Cardiac muscle cell (in vitro differentiated cells and primary cell): ENCODE data around the gene EML4. TPM values are rescaled to one million over a fixed set of nuclear protein-coding genes. Genes with fewer than 3 reads are reported as not detected.

ENCODE experiments used
- DNase-seq, 2 donors: peaks; one replicate each; pipeline versions ENCODE4 v3.0.0 to v3.0.0-alpha.2; 2010 to 2017; ENCODE audit warnings: low read depth in 1 of 2, low spot score in 1 of 2
- H3K27ac ChIP-seq: fragments of 200-600 bp; sonication (generic); 2 replicates; pipeline ENCODE4 v1.5.1; 2016
- H3K27me3 ChIP-seq: fragments of 200-600 bp; sonication (generic); 2 replicates; pipeline ENCODE4 v1.6.0; 2016; ENCODE audit warnings: control low read depth
- H3K36me3 ChIP-seq: fragments of 200-600 bp; sonication (generic); 2 replicates; pipeline ENCODE4 v1.5.1; 2016; ENCODE audit warnings: control low read depth
- H3K4me1 ChIP-seq: fragments of 200-600 bp; sonication (generic); 2 replicates; pipeline ENCODE4 v1.8.1; 2017; ENCODE audit warnings: low read depth, mild to moderate bottlenecking, mixed run types
- H3K4me3 ChIP-seq: fragments of 200-600 bp; sonication (generic); 2 replicates; pipeline ENCODE4 v1.5.1; 2016; ENCODE audit warnings: mild to moderate bottlenecking
- H3K9me3 ChIP-seq: fragments of 200-600 bp; sonication (generic); 2 replicates; pipeline ENCODE4 v1.5.1; 2017; ENCODE audit warnings: low read depth, mild to moderate bottlenecking, control low read depth
- polyA plus RNA-seq: library from polyadenylated mRNA; unstranded; fragments of >200 nt; fragmentation: Nextera tagmentation; extraction: Ambion mirVana; gene quantifications from 2 replicates; pipeline ENCODE4 v1.2.1, GENCODE V29; 2016
- total RNA-seq: library from RNA; depleted of rRNA; stranded (reverse); fragments of >200 nt; gene quantifications from 2 replicates; pipeline ENCODE4 v1.2.3, GENCODE V29; 2016
- TF ChIP-seq, protein P1 (sequence below): IDR thresholded peaks from 2 replicates; pipeline ENCODE4 v1.5.1; 2012; ENCODE audit warnings: low read depth, mild to moderate bottlenecking, low read length

Gene EML4
- total and polyA plus RNA-seq, 2 experiments from 2014 or later = 46.6 to 56.2 TPM

DNA sequence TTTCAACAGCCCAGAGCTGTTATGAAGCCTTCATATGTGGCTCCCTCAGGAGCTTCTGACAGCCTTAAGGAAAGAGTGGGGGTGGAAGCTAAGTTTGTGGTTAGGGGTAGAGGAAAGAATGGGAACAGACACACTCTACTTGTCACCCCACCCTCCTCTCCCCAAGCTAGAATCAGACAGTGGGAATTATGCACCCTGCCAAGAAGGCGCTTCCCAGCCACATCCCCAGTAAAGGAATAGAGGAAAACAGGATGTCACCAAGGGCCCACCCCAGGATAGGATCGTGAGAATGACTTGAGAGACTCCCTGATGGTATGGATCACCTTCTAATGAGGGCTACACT, 32.4 kb upstream of the EML4 start:
- no peaks in the 10 kb centered on the region for H3K27me3 ChIP-seq
- H3K4me1 ChIP-seq = peaks cover 19% of the 10 kb centered on the region
- H3K4me3 ChIP-seq = no peak overlapping the region
- TF ChIP-seq, protein P1, sequence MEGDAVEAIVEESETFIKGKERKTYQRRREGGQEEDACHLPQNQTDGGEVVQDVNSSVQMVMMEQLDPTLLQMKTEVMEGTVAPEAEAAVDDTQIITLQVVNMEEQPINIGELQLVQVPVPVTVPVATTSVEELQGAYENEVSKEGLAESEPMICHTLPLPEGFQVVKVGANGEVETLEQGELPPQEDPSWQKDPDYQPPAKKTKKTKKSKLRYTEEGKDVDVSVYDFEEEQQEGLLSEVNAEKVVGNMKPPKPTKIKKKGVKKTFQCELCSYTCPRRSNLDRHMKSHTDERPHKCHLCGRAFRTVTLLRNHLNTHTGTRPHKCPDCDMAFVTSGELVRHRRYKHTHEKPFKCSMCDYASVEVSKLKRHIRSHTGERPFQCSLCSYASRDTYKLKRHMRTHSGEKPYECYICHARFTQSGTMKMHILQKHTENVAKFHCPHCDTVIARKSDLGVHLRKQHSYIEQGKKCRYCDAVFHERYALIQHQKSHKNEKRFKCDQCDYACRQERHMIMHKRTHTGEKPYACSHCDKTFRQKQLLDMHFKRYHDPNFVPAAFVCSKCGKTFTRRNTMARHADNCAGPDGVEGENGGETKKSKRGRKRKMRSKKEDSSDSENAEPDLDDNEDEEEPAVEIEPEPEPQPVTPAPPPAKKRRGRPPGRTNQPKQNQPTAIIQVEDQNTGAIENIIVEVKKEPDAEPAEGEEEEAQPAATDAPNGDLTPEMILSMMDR = no peak
- DNase-seq = peak in 1 of 2 donors; percentile 41
- H3K36me3 ChIP-seq = no peaks in the 10 kb centered on the region
- H3K27ac ChIP-seq = no peak overlapping the region
- no peaks in the 10 kb centered on the region for H3K9me3 ChIP-seq

DNA sequence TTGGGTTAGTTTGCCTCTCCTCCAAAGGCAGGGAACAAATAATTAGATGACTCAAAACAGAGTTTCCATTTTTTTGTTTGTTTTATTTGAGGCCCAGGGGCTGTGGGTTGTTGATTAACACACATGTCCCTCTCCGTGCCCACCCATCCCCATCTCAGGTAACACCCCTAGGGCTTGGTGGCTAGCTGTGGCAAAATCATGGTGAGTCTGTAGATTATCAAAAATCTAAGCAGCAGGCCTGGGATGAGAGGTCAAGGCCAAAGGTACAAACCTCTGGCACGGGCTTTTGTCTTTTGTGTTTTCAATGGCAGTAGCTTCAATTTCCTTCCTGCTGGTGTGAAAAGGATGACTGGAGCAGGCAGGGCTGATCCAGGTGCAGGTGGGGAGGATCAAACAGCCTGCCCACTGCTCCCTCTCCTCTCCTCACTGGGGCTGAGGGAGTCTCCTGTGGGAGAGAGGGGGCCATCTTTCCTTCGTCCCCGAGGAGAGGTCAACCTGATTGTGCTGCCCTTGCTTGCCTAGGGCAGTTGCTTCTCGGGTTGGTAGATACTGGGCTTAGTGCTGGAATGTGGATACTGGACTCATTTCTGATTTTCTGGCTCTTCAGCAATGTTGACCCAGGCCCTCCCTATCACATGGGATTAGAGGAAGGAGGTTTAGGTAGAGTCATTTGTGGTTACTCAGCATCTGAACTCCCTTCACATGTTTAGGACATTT, 31.9 kb upstream of the EML4 start:
- no peak for DNase-seq
- Histone ChIP-seq H3K4me3 (no peak overlapping the region), H3K27ac (no peak overlapping the region), H3K4me1 (peaks cover 24% of the 10 kb centered on the region), H3K27me3 (no peaks in the 10 kb centered on the region), H3K9me3 (no peaks in the 10 kb centered on the region), H3K36me3 (no peaks in the 10 kb centered on the region)
- TF ChIP-seq, protein P1 = no peak

DNA sequence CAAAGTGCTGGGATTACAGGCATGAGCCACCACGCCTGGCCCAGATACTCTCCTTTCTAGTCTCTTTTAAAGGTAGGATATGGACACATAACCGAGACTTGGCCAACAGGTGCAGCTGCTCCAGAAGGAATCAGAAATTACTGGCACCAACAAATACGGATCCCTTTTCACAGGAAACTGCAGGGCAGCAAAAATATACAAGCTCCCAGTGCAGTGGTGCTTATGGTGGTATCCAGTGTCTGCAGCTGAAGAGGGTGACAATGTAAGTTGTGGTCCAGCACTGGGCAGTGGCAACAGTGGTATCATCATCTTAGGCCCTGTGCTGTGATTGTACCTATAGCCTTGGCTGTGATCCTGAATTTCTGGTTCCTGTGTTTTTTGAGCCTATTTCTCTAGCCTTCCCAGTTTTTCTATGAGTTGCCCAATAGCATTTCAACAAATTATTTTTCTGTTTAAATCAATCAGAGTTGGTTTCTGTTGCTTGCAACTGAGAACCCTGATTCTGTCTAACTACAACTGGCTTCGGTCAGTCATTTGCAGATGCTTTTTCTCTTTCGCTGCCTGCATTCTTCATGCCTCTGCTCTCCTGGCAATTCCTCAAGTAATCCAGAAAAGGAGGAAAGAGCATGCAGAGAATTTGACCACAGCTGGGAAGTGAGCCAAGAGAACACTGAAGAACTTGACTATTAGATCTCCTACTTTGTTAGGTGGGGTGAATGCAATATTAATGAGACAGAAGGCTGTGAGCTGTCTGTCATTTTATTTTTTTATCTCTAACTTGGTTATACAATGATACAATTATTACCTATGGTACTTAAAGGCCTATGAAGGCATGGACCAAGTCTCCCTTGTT, 30.8 kb upstream of the EML4 start:
- Histone ChIP-seq H3K9me3 (no peaks in the 10 kb centered on the region), H3K27ac (no peak overlapping the region)
- DNase-seq = peak in 1 of 2 donors; percentile 99

DNA sequence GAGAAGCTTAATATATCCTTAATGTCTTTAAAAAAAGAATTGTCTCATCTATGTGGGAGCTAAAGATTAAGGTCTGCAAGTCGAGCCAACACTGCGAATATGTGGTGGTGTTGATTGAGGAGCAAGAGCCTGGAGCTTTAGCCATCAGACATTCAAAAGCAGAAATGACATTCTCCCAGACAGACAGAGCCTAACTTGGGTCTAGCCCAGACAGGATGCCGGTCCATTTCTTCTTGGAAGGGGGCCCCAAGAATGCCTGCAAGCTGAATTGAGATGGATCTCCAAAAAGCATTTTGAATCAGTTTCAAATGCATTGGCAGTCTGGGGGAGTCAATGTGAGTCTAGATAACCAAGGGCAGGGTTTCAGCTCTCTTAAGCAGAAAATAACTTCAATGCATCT, 30.1 kb upstream of the EML4 start:
- Histone ChIP-seq H3K36me3 (no peaks in the 10 kb centered on the region), H3K4me1 (peaks cover 16% of the 10 kb centered on the region)
- peak in 1 of 2 donors; percentile 79 for DNase-seq

More for the DNA sequence above, 30.8 kb upstream of the EML4 start:
- H3K27me3 ChIP-seq = no peaks in the 10 kb centered on the region
- no peaks in the 10 kb centered on the region for H3K36me3 ChIP-seq
- TF ChIP-seq, protein P1 = no peak
- H3K4me1 ChIP-seq = peaks cover 21% of the 10 kb centered on the region
- H3K4me3 ChIP-seq = no peak overlapping the region

DNA sequence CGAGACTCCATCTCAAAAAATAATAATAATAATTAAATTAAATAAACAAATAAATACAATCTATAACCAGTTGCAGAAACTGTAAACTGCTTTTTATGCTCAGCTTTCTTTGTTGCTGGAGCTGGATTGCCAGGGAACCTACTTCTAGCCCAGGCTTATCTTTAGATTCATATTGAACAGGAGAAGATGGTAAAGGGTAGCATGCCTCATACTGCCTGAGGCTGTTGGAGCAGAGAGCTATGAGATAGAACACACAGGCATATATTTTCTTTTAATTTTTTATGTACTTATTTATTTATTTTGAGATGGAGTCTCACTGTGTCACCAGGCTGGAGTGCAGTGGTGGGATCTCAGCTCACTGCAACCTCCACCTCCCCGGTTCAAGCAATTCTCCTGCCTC, 28.7 kb upstream of the EML4 start:
- H3K4me1 ChIP-seq = peaks cover 16% of the 10 kb centered on the region
- TF ChIP-seq, protein P1 = no peak

More for the DNA sequence above, 30.1 kb upstream of the EML4 start:
- no peaks in the 10 kb centered on the region for H3K9me3 ChIP-seq
- TF ChIP-seq, protein P1 = no peak
- H3K27me3 ChIP-seq = no peaks in the 10 kb centered on the region
- H3K4me3 ChIP-seq = no peak overlapping the region
- H3K27ac ChIP-seq = no peak overlapping the region

More for the DNA sequence above, 28.7 kb upstream of the EML4 start:
- Histone ChIP-seq H3K27me3 (no peaks in the 10 kb centered on the region), H3K27ac (no peak overlapping the region), H3K4me3 (no peak overlapping the region), H3K9me3 (no peaks in the 10 kb centered on the region), H3K36me3 (no peaks in the 10 kb centered on the region)
- DNase-seq = no peak
